NCI-H345 (cell line): ENCODE data around the gene RCBTB2.
"Not testable (repeated sequence)": the region's sequence is repeated elsewhere in the genome, so short reads cannot be mapped to it uniquely, and the experiment has no call there.

Experiments
- DNase-seq: peaks from one replicate; lab custom pipeline; 2025; lab: John Stamatoyannopoulos, UW

The RCBTB2 gene

DNA sequence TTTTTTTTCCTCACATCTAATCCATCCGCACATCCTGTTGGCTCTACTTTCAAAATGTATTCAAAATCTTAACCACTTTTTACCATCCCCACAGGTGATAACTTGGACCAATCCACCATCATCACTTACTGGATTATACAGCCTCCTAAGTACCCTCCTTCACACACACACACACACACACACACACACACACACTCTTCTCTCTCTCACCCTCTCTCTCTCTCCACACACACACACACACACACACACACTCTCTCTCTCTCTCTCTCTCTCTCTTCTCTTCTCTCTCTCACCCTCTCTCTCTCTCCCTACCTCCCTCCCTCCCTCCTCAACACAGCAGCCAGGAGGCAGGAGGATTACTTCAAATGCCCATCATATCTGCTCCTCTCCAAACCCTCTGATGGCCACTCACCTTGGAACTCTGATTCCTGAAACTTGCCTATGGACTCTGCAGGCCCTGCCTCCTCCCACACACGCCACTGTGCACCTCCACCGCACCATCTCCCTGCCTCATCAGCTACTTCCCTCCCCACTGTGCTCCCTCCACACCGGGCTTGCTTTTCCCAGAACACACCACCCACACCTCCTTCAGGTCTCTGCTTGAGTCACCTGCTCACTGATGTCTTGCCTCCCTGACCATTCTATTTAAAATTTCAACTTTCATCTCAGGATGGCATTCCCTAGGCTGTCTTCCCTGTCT lies 39.7 kb downstream of the RCBTB2 start:
- DNase-seq = no peak

DNA sequence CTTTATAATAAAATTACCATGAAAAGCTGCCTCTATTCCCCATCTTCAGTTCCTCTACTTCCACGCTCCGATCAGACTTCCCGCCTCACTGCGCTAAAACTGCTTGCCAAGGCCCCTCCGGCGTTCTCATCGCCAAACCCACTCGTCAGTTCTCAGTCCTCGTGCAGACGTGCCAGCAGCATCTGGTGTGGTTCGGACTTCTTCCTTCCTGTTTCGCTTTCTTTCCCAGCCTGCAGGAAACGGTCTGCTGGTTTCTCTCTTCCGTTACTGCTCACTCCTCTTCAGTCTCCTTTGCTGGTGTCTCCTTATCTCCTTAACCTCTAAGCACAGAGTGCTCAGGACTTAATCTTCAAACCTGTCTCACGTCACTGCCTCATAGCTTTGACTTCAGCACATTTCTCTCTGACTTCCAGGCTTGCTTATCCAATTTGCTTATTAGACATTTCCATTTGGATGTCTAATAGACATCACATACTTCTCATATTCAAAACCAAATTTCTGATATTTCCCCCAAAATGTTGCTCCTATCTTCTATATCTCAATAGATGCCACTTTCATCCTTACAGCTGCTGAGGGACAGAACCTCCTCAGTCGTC lies 40.3 kb downstream of the RCBTB2 start:
- no peak for DNase-seq

DNA sequence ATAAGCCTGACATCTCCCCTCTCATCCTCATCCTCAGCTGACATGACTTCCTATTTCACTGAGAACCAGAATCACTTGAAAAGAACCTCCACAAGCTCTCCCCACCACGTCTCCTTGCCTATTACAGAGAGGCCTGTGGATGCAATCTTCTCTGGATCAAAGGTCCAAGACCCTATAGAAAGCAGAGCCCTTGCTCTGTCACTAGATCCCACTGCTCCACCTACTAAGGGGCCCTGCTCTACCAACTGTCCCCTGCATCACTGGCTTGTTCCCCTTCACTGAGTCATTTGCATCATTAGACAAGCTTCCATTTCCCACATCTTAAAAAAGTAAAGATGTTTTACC lies 40.8 kb downstream of the RCBTB2 start:
- no peak for DNase-seq

DNA sequence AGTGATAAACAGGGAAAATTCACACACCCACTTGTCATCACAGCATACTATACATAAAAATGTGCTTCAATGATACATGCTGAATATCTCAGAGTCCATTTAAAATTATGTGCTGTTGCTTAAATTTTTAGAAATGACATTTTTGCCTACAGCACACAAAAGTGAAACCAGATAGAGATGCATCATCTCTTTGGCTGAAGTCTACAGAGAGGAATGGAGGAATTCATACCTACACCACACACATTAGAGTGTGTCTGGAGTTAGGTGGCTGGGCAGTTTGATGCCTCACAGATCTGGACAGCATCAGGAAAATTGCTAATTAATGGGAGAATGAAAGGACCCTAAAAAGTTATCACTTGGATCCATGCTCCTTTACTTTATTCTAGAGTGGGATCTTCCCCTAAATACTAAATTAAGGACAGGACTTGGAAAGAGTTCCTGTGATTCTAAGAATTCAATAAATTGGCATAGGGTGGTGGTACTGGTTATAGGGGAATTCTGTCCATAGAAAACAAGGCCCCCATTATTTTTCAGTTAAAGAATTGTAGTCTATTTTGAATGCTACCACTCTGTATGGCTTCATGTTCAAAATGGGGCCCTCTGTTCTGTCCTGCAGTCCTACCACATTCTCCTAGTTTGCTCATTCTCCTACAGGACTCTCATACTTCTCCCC lies 41.3 kb downstream of the RCBTB2 start:
- no peak for DNase-seq

DNA sequence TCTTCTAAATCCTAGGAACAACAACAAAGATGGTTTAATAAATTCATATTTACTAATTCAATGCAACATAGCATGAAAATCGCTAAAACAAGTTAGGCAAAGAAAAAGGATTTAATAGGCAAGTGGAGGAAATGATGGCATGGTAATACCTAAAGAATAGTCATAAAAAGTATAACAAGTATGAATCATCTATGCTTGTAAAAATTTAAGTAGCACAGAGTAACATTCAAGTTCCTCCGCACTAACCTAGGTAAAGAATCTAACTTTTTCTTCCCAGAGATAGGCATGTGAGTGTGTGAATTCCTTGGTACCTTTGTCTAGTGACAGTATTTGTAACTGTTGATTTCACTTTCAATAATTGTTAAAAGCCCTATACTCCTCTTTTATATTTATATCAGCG lies 42.6 kb downstream of the RCBTB2 start:
- DNase-seq = no peak

DNA sequence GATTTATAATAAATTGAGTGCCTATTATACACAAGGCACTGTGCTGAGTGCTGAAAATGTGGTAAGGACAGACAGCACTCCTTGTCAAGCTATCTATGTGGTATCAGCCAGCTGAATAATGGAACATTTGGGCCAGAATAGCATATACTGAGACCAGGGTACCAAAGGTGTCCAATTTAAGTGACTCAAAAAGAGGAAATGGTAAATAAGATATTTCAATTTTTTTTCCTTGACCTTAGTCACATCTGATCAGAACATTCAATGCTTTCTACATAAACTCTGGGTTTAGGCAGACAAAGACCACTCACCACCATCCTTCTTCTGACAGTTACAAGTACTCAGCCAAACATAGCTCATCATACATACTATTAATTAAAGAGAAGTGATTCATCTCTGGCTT lies 43.2 kb downstream of the RCBTB2 start:
- DNase-seq = no peak

DNA sequence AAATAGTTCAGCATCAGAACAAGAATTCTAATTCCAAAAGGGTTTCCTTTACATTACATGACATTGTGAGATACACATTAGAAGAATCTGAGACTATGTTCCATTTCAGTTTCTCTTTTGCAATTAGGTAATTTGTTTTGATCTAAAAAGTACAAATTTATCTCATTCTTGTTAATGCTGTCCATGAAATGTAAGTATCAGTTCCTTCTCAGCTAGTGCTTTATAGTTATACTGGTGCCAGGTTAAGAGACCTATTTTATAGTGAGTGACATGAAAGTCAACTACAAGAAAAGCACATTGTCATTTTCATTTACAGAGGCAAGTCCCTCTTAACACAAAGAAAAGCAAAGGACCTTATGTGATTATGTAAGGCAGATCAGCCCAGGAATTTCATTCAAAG lies 43.9 kb downstream of the RCBTB2 start:
- no peak for DNase-seq

DNA sequence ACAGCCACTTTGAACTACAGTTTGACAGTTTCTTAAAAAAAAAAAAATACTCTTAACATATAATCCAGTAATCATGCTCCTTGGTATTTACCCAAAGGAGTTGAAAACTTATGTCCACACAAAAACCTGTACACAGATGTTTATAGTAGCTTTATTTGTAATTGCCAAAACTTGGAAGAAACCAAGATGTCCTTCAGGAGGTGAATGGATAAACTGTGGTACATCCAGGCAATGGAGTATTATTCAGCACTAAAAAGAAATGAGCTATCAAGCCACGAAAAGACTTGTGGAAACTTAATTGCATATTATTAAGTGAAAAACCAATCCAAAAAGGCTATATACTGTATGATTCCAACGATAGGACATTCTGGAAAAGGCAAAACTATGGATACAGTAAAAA lies 44.9 kb downstream of the RCBTB2 start:
- no peak for DNase-seq

DNA sequence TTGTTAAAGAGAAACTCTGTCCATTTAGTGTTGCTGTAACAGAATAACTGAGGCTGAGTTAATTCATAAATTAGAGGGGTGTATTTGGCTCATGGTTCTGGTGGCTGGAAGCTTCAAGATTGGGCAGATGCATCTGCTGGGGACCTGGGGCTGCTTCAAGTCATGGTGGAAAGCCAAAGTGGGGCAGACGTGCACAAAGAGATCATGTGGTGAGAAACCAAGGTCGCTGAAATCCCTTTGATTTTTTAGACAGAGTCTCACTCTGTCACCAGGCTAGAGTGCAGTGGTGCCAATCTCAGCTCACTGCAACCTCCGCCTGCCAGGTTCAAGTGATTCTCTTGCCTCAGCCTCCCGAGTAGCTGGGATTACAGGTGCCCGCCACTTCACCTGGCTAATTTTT lies 46.0 kb downstream of the RCBTB2 start:
- no peak for DNase-seq

DNA sequence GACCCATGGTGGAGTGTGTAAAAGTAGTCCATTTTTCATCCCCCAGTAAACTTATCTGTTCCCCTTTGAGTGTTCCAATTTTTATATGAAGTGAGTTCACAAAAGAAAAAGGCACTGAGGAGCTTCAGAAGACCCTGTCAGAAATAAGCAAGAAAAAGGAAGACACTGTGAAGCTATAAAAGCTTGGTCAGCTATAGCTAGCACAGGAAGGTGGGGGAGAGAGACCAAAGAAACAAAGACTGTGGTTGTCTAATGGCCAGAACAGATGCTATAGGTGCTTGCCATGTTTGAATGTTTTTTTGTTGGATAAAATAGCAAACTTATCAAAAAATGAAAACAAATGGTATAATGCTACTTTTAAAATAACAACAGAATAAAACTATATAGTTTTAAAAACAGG lies 46.5 kb downstream of the RCBTB2 start:
- no peak for DNase-seq

DNA sequence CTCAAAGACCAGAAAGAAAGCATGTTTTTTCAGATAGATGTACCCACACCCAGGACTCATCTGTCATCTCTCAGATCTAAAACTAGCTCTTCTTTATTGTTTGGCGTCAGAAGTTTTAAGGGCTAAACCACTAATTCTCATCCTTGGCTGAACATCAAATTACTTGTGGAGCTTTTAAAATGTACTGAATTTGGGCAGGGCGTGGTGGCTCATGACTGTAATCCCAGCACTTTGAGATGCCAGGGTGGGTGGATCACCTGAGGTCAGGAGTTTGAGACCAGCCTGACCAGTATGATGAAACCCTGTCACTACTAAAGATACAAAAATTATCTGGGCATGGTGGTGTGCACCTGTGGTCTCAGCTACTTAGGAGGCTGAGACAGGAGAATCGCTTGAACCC lies 47.4 kb downstream of the RCBTB2 start:
- DNase-seq = no peak

DNA sequence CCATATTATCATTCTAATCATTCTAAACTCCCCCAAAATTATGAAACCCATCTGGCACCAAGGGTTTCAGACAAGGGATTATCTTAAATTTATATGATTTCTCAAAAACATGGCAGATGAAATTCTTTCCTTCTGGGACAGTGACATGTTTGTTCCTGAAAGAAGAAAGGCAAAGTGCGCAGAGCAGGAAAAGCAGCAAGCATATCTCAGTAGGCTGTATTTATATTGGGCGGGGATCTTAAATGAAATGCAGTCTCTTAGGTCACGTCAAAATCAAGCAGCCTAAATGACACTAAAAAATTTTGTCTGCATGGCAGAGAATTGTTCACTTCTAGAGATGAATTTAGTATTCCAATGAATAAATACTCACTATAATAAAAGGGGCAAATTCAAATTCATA lies 49.3 kb downstream of the RCBTB2 start:
- DNase-seq = no peak

DNA sequence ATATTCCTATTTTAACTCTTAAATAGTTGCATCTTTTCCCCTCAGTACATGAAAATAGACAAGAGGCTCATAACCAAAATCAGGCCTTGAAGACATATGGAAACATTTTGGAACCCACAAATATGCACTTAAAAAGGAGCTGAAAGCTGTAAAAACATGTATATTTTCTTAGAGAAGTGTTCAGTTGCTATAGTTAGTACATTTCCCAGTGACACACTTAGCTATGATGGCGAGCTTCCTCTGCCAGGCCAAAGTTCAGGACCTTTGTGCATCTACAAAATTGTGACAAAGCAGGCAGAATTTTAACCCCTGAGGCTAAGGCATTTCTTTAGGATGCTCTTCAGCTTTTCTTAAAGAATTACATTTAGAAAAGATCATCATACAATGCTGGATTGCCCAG lies 54.5 kb downstream of the RCBTB2 start:
- DNase-seq = no peak

DNA sequence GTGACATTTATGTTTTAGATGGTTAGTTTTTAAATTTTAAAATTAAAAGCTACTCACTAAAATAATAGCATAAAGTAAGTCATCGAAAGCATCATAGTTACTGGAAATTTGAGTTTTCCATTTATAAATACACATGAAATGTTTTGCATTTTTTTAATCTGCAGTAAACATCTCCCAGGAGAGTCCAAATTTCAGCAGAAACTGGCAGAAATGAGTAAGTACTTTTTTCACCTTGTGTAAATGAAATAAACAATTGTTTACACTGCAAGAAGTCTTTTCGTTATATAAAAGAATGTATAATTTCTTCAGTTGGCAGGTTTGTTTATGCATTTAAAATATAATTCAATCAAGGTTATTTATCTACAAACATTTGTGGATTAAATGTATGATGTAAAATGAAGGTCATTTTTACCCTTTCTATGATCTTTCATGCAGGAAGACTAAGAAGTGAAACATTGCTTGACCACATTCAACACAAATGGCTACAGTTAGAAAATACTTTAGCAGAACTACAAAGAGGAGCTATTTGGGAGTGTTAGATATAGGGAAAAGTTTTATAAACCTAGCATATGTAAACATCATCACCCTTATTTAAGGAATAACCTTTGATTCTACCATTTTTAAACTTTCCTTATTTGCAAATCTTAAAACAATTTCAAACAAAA lies 55.6 kb downstream of the RCBTB2 start:
- no peak for DNase-seq

DNA sequence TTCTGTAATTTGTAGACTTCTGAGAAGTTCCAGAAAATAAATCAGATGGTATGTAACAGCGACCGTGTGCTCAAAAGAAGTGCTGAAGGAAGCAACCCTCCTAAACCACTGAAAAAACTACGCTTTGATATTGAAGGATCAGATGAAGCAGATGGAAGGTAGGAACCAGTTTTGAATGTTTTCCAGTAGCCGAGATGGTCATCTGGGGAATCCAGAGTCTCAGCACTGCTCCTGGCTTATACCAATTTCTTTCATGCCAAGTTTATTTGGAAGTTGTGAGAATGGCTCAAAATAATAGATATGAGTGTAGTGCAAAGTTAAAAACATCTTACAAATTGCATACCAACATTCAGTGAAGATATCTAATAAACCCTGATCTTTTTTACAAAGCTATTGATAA lies 56.2 kb downstream of the RCBTB2 start:
- DNase-seq = no peak

DNA sequence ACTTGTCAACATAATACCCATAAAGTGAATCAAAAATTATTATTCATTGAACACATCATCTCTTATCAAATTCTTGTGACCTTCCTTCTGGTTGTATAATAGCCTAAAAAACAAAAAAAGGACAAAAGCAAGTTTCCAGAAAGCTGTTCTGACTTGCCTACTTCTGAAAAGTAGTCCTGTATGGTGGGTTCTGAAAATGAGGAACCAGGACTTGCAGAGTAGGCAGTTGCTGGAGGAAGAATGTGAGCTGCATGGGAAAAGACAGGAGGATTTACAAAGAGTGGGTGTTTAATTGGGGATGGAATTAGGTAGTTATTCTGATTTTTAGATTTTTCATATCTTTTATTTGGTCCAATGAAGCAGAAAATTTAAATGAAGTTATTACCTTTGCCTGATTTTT lies 56.7 kb downstream of the RCBTB2 start:
- DNase-seq = no peak

DNA sequence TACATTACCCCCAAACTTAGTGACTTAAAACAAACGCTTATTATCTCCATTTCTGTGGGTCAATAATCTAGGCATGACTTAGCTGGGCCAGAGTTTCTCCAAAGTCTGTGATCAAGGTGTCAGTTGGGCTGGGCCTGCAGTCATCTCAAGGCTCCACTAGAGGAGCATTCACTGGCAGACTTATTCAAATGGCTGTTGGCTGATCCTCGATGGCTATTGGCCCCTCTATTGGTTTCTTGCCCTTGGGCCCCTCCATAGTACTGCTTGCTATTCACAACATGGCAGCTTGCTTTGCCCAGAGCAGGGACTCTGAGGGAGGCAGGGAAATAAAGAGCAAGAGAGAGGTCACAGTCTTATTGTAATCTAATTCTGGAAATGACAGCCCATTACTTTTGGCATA lies 57.6 kb downstream of the RCBTB2 start:
- DNase-seq = no peak

DNA sequence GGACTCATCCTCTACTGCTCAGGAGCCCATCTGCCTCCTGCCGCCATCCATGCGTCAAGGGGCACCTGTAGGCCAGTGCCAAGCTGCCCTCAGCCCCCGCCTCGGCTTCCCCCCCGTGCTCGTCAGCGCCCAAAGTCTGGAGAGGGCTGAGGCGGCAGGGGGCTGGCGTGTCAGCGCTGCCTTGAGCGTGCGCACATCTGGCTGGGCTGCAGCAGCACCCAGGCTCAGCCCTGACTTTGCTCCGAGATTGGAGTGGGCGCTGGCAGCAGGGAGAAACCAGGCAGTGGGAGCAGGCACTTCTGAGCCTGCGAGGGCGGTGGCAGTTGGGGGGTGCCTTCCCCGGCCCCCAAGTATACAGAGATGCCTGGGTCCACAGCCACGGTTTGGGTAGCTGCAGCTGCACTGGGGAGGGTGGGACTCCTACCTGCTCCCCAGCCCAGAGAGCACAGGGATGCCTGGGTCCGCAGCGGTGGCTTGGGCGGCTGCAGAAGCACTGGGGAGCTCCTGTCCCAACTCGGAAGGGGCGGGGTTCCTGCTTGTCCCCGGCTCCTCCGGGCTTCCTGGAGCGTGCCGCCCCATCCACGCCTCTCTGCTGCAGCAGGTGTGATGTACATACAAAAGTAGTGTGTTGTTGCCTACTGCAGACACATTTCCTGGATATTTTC lies 75.2 kb downstream of the RCBTB2 start:
- DNase-seq = no peak

DNA sequence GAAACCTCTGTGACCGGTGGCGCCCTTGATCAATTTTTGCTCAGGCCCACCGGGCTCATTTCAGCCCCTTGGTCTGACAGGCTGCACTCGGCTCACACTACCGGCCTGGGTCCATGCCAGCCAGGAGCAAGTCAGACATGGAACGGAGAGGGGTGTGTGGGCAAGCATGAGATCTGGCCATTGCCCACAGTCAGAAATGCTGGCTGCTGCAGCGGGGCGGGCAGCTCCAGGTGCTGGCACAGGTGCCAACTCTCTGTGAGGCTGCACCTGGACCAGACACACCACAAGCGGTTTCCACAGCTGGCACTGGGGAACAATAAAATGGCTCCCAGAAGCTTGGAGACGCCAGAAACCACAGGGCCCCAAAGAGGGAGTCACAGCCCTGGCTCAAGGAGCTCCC lies 76.3 kb downstream of the RCBTB2 start:
- DNase-seq = no peak

DNA sequence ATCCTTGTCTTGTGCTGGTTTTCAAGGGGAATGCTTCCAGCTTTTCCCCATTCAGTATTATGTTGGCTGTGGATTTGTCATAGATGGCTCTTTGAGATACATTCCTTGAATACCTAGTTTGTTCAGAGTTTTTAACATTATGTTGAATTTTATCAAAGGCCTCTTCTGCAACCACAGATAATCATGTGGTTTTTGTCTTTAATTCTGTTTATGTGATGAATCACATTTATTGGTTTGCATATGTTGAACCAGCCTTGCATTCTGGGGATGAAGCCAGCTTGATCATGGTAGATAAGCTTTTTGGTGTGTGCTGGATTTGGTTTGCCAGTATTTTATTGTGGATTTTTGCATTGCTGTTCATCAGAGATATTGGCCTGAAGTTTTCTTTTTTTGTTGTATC lies 81.7 kb downstream of the RCBTB2 start:
- DNase-seq = not testable (repeated sequence)

DNA sequence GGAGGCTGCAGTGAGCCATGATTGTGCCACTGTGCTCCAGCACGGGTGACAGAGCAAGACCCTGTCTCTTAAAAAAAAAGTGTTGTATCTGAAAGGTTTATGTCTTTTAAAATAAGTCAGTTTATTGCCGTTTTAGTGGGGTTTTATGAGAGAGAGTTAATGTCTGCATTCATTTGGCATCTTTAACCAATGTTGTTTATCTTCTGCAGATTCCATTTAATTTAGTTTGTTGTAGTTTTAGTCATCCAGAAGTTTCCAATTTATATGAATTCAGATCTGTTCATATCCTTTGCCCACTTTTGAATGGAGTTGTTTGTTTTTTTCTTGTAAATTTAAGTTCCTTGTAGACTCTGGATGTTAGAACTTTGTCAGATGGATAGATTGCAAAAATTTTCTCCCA lies 83.2 kb downstream of the RCBTB2 start:
- DNase-seq = no peak

DNA sequence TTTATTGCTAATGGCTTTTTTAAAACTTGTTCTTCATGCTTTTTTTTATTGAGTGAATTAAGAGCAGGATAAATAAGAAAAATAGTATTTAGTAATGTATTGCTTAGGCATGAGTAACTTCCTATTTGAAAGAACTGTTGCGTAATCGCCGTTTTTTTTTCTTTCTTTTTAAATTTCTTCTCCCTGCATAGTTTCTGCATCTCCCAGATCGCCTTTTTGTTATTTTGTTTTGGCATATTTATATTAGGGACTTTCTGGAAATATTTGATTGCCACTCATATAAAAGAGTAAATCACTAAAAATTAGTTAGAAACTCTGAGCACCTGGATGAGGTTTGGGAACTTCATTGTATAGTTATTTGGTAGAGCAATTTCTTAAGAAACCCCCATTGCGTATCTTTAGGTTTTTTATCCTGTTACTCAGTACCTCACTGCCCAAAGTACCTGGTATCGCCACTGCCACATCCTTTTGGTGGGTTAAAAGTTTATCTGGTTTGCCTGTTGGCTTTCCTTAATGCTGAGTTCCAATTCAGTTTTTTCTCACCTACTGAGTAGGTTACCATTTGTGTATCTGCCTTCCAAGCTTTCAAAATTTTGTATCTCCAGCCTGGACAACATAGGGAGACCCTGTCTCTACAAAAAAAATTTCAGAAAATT lies 83.8 kb downstream of the RCBTB2 start:
- DNase-seq = no peak
